ENCODE measurements around the gene SRCAP.
A peak's percentile ranks its signal among the peaks of the same experiment; 100 is the strongest.
"Not testable (repeated sequence)": the region's sequence is repeated elsewhere in the genome, so short reads cannot be mapped to it uniquely, and the experiment has no call there.

The SRCAP gene

GRCh38 chr16:30664616-30665109 lies 34.3 kb upstream of the SRCAP start:
- no peak for DNase-seq

- DNase-seq, result no peak
Observed at GRCh38 chr16:30665155-30665829, 33.7 kb upstream of the SRCAP start.

- no peak for DNase-seq
Observed at GRCh38 chr16:30665830-30666190, 33.2 kb upstream of the SRCAP start.

GRCh38 chr16:30666681-30667080 lies 32.3 kb upstream of the SRCAP start:
- DNase-seq, result no peak

GRCh38 chr16:30667361-30667905 lies 31.5 kb upstream of the SRCAP start:
- DNase-seq, result no peak

GRCh38 chr16:30668393-30668792 lies 30.6 kb upstream of the SRCAP start:
- no peak for DNase-seq

GRCh38 chr16:30669026-30669902 lies 29.7 kb upstream of the SRCAP start:
- no peak for DNase-seq

- no peak for DNase-seq
Observed at GRCh38 chr16:30669903-30670824, 28.8 kb upstream of the SRCAP start.

GRCh38 chr16:30675143-30675542 lies 23.8 kb upstream of the SRCAP start:
- DNase-seq, result no peak

GRCh38 chr16:30677931-30678585 lies 20.9 kb upstream of the SRCAP start:
- no peak for DNase-seq

- no peak for DNase-seq
Observed at GRCh38 chr16:30678586-30678970, 20.4 kb upstream of the SRCAP start.

GRCh38 chr16:30680326-30680725 lies 18.6 kb upstream of the SRCAP start:
- no peak for DNase-seq

GRCh38 chr16:30688701-30689100 lies 10.3 kb upstream of the SRCAP start:
- no peak for DNase-seq

- DNase-seq, result no peak
Observed at GRCh38 chr16:30691907-30692306, 7.1 kb upstream of the SRCAP start.

GRCh38 chr16:30692396-30693064 lies 6.4 kb upstream of the SRCAP start:
- DNase-seq, result no peak

GRCh38 chr16:30694926-30695693 lies 3.9 kb upstream of the SRCAP start:
- DNase-seq, result no peak

- DNase-seq, result not testable (repeated sequence)
Observed at GRCh38 chr16:30696646-30697045, 2.3 kb upstream of the SRCAP start.

- peak; percentile 72 for DNase-seq
Observed at GRCh38 chr16:30697264-30698138, 1.5 kb upstream of the SRCAP start.

- peak; percentile 49 for DNase-seq
Observed at GRCh38 chr16:30698139-30698815, 694 bp upstream of the SRCAP start.

All from NCI-H1436 treated with DMSO at 0.1 percent for 48 hours (cell line).